ENCODE results near the gene GPD1. TPM values are rescaled to one million over a fixed set of nuclear protein-coding genes. Genes with fewer than 3 reads are reported as not detected.
"Not testable (repeated sequence)": the region's sequence is repeated elsewhere in the genome, so short reads cannot be mapped to it uniquely, and the experiment has no call there.

GPD1 gene
- total RNA-seq, 1 donor from 2014 or later, result not detected

GRCh38 chr12:50142993-50143392 lies 39.2 kb downstream of the GPD1 start:
- no peak for TF ChIP-seq CTCF (conservative IDR thresholded peaks at IDR 0.05; ENCODE audit: low read depth, low read length)
- no peak for DNase-seq (ENCODE audit: low read depth)
- no peak overlapping the region for H3K4me3 ChIP-seq (ENCODE audit: low read depth, low read length)

- no peak for DNase-seq (ENCODE audit: low read depth)
- no peak for TF ChIP-seq CTCF (conservative IDR thresholded peaks at IDR 0.05; ENCODE audit: low read depth, low read length)
- H3K4me3 ChIP-seq (ENCODE audit: low read depth, low read length), result no peak overlapping the region
Observed at GRCh38 chr12:50145439-50145838, 41.6 kb downstream of the GPD1 start.

GRCh38 chr12:50147281-50147680 lies 43.5 kb downstream of the GPD1 start:
- no peak overlapping the region for H3K4me3 ChIP-seq (ENCODE audit: low read depth, low read length)
- DNase-seq (ENCODE audit: low read depth), result no peak
- TF ChIP-seq CTCF (conservative IDR thresholded peaks at IDR 0.05; ENCODE audit: low read depth, low read length), result no peak

GRCh38 chr12:50148011-50148410 lies 44.2 kb downstream of the GPD1 start:
- H3K4me3 ChIP-seq (ENCODE audit: low read depth, low read length); DNase-seq (ENCODE audit: low read depth): not testable (repeated sequence)

- no peak for DNase-seq (ENCODE audit: low read depth)
- no peak for TF ChIP-seq CTCF (conservative IDR thresholded peaks at IDR 0.05; ENCODE audit: low read depth, low read length)
- no peak overlapping the region for H3K4me3 ChIP-seq (ENCODE audit: low read depth, low read length)
Observed at GRCh38 chr12:50149311-50149710, 45.5 kb downstream of the GPD1 start.

GRCh38 chr12:50151047-50151687 lies 47.4 kb downstream of the GPD1 start:
- TF ChIP-seq CTCF (conservative IDR thresholded peaks at IDR 0.05; ENCODE audit: low read depth, low read length), result no peak
- no peak overlapping the region for H3K4me3 ChIP-seq (ENCODE audit: low read depth, low read length)
- no peak for DNase-seq (ENCODE audit: low read depth)

GRCh38 chr12:50154947-50155346 lies 51.1 kb downstream of the GPD1 start:
- not testable (repeated sequence) for DNase-seq (ENCODE audit: low read depth); H3K4me3 ChIP-seq (ENCODE audit: low read depth, low read length)

GRCh38 chr12:50156641-50157040 lies 52.8 kb downstream of the GPD1 start:
- no peak overlapping the region for H3K4me3 ChIP-seq (ENCODE audit: low read depth, low read length)
- TF ChIP-seq CTCF (conservative IDR thresholded peaks at IDR 0.05; ENCODE audit: low read depth, low read length), result no peak
- no peak for DNase-seq (ENCODE audit: low read depth)
